NCI-H226 (cell line): Measurements from ENCODE around the gene MAML2.

Source experiments
- DNase-seq: peaks from one replicate; pipeline ENCODE4 v3.0.0-alpha.2; 2015

MAML2 gene

DNA sequence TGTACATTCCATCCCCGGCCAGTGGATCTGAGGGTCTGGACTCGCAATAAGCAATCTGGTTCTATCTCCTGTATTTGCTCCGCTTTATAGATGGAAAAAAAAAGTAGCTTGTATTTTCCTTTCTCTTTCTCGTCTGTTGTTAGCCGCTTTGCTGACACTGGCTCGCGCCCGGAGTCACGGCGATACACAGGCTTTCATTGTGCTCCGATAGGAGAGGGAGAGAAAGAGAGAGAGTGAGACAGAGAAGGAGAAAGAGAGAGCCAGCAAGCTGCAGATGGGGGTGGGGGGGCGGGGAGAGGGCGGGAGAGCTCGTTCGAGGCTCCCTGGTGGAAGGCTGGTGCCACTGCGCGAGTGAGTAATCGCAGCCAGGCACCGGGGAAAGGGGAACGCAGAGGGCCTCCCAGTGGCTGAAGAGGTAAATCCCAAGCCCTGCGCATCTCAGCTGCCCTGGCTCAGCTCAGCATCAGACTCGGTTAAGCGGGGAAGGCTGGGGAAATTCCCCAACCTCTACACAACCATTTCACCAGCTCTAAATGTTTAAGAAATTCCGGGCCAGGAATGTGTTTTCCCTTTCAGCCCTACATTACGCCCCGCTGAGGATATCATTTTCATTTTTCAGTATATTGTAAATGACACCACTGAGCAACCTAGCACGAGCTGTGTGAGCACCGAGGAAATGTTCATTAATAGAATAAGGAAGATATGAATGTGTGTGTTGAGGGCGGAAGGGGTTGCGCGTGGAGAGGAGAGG lies at the start of gene MAML2:
MAML2 (minus strand) TSS at position 235 of the 751 bp plus-strand sequence. CDS start 1,300 bp downstream, outside the sequence.
- peak; percentile 91 for DNase-seq

DNA sequence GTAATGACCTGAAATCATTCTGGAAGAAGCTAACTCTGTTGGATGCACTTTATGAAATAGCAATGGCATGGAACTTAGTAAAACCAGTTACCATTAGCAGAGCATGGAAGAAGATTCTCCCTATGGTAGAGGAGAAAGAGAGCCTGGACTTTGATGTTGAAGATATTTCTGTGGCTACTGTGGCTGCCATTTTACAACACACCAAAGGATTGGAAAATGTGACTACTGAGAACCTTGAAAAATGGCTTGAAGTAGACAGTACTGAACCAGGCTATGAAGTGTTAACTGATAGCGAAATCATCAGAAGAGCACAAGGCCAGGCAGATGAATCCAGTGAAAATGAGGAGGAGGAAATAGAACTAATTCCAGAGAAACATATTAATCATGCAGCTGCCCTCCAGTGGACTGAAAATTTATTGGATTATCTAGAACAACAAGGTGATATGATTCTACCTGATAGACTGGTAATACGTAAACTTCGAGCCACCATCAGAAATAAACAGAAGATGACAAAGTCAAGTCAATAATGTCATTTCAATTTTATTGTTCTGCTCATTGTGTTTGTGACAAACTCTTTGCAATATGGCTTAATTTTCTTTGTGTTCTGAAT lies 48.8 kb upstream of the MAML2 start:
- DNase-seq: no peak

DNA sequence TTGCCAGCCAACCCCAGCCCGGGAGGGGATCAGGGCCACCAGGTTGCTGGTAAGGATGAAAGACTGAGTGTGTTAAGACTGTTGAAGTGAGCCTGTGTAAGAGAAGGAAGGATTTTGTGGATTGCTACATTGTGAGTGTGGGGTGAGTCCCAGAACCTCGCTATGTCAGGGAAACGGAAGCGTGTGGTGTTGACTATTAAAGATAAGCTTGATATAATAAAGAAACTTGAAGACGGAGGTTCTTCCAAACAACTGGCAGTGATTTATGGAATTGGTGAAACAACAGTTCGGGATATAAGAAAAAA lies 47.4 kb upstream of the MAML2 start:
- no peak for DNase-seq

- DNase-seq: peak; percentile 91
These were observed 46.9 kb upstream of the MAML2 start, which contains the start of the genes CCDC82 and JRKL for GRCh38 chr11:96389720-96390487. Gene CCDC82 (minus strand): TSS chr11:96389912. CDS start chr11:96384747, 5,165 bp downstream. Gene JRKL (plus strand): TSS chr11:96390013. CDS start chr11:96390650, 637 bp downstream.

DNA sequence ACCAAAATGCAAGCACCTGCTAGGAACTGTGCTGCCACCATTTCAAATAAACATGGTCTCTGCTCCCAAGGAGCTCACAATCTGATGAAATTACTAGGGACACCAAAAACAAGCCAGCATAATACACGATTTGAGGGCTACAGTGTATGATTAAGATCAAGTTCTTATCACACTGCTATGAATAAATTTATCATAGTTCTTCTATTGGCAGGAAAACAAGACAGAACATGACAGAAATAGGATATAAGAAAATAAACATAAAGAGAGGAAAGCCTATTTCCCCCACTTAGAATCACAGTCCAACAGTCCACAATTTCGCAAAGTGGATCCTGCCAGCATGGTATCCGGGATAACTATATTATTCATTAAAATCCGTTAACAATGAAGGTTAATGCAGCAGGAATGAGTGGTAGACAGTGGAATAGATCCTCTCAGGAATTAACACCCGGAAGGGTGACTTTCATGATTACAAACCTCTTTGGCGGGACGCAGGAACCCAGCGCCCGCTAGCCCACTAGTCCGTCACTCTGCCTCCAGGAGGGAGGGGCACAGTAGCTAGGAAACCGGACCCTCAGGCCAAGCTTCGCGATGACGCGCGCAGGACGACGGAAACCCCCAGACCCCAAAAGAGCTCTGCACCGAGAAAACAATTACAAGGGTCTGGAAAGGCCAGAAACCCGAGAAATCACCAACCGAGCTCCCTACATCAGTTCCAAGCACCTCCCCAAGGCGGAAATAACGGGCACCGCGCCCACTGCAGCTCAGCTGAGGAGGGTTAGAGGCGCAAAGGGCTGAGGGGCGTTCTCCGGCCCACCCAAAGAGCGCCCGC lies 46.1 kb upstream of the MAML2 start:
- DNase-seq: no peak

DNA sequence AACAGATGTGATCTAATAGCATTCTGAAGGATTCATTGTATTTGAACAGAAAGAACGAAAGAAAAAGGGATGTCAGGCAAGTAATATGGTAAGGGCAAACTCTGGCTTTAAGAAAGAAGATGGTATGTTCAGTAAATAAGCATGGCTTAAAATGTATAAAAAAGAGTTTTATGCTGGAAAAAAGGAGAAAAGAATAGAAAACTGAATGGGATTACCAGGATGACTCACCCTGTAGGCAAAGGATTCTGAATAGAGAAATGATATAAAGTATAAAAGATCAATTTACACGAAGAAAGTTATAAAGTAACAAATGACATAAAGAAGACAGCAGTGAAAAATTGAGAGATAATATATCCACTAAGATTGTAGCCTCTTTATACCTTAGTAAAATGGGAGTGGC lies 42.2 kb upstream of the MAML2 start:
- DNase-seq: no peak

- no peak for DNase-seq
These were observed 41.2 kb upstream of the MAML2 start for GRCh38 chr11:96384156-96384555.

- no peak for DNase-seq
These were observed 33.8 kb upstream of the MAML2 start for GRCh38 chr11:96376796-96377195.

GRCh38 chr11:96373826-96374225 lies 30.8 kb upstream of the MAML2 start:
- DNase-seq: no peak

GRCh38 chr11:96367342-96367741 lies 24.3 kb upstream of the MAML2 start:
- DNase-seq: no peak

DNA sequence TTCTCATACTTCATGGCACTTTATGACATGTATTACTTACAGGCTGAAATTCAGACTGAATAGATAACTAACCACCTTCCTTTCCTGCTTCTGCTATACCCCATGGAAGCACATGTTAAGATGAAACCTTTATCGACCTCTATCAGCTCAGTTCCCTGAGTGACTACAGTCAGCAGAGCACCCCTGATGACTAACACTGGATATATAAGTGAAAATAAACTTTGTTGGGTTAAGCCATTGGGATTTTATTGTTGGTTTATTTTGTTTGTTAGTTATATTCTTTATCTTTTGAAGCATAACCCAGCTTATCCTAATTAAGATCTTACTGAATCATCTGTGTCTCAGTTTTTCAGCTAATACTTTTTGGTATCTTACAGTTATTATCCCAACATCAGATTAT lies 23.0 kb upstream of the MAML2 start:
- no peak for DNase-seq

GRCh38 chr11:96365493-96365892 lies 22.5 kb upstream of the MAML2 start:
- no peak for DNase-seq

- peak; percentile 57 for DNase-seq
These were observed 18.8 kb upstream of the MAML2 start for GRCh38 chr11:96361778-96362177.

- DNase-seq: no peak
These were observed 15.3 kb upstream of the MAML2 start for GRCh38 chr11:96358321-96358720.

GRCh38 chr11:96357794-96358193 lies 14.8 kb upstream of the MAML2 start:
- DNase-seq: no peak

GRCh38 chr11:96356848-96357247 lies 13.9 kb upstream of the MAML2 start:
- DNase-seq: no peak

DNA sequence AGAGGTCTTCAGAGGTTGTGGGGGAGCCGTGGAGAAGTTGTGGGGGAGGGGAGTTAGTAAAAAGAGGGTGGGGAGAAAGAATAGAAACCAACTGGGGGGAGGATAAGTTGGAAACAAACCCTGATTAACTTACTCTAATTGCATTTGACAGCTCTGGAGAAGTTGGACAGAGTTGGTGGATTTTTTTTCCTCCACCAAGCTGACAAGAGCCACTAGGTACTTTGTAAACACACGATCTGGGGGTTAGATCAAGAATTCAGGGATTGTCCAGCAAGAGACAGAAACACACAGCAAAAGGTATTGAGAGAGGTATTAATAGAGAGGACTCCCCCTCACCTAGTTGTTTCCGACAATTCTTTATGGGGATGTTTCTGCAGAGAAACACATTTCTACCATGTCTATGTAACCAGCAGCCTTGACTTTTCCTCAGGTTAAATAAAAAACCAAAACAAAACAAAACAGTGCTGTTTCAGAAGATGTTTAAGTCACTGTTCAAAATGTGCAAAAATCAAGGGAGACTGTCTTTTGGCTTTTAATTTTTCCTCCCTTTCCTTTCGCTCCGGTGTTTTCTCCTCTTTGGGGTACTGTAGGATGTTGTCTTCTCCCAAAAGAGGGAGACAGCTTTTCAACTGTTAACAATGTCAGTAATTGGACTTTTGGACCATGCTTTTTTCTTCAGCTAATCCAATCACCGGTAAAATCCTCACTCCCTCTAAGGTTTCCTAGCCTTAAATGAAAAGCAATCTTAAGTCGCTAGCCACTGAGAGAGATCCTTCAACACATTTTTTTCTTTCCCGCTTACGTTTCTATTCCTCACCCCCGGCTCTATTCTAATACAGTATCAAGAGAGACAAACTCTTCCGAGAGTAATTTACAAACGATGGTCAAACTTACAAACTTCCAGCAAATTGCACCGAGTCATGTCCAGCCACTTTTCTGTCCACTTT lies 708 bp downstream of the MAML2 start:
- no peak for DNase-seq

- DNase-seq: peak; percentile 26
These were observed 1.6 kb downstream of the MAML2 start for GRCh38 chr11:96341211-96342013.

GRCh38 chr11:96340555-96340885 lies 2.5 kb downstream of the MAML2 start:
- DNase-seq: no peak

GRCh38 chr11:96339706-96340554 lies 3.1 kb downstream of the MAML2 start:
- no peak for DNase-seq
